GM12892 (cell line): ENCODE measurements around the gene TGFA.

Experiments
- POLR2A ChIP-seq: IDR thresholded peaks from 2 replicates; pipeline ENCODE4 v1.6.1; 2011; ENCODE audit warnings: low read depth, low read length, control low read depth
- POLR2AphosphoS5 ChIP-seq: IDR thresholded peaks from 2 replicates; pipeline ENCODE4 v1.6.1; 2011; ENCODE audit warnings: low read depth, low read length, control low read depth
- TAF1 ChIP-seq: IDR thresholded peaks from 2 replicates; pipeline ENCODE4 v1.6.1; 2011; ENCODE audit warnings: low read depth, mild to moderate bottlenecking, control low read depth, low read length, borderline replicate concordance

GRCh38 chr2:70596739-70597138 lies 43.1 kb upstream of the TGFA start:
- TF ChIP-seq POLR2A (no peak), POLR2AphosphoS5 (no peak), TAF1 (no peak)
